ENCODE measurements around the gene PSTPIP1. TPM values are rescaled to one million over a fixed set of nuclear protein-coding genes. Genes with fewer than 3 reads are reported as not detected.
A peak's percentile ranks its signal among the peaks of the same experiment; 100 is the strongest.

Gene PSTPIP1
- total and polyA plus RNA-seq, 2 of the 4 experiments (the other 2 are of a cell fraction): 0.36 to 1.1 TPM

GRCh38 chr15:77015646-77016320 lies 20.9 kb downstream of the PSTPIP1 start:
- in situ Hi-C loops (cut with MboI; ENCODE audit: low sequenced_read_pairs): no loop called here
- ATAC-seq (ENCODE audit: low read depth): no peak
- H2AFZ ChIP-seq (replicated peaks; ENCODE audit: low read length, poor library complexity): no peak overlapping the region
- H3K18ac ChIP-seq (ENCODE audit: low read depth, low read length): no peak overlapping the region
- no peak overlapping the region for H3K27ac ChIP-seq (ENCODE audit: insufficient read depth, low read length)
- no peak overlapping the region for H4K91ac ChIP-seq (ENCODE audit: insufficient read depth, low read depth, low read length)
- H3K56ac ChIP-seq (ENCODE audit: extremely low read depth, insufficient read depth, low read length): no peak overlapping the region
- DNase-seq: no peak
- ChIA-PET CTCF (no interaction called here), POLR2A (ENCODE audit: unreplicated experiment) (no interaction called here)
- H2BK5ac ChIP-seq (ENCODE audit: low read depth, low read length, poor library complexity, severe bottlenecking): no peak overlapping the region
- no peak overlapping the region for H2BK120ac ChIP-seq (ENCODE audit: low read depth, low read length)
- H3K36me3 ChIP-seq (ENCODE audit: control insufficient read depth, insufficient read depth, low read length): no peaks in the 10 kb centered on the region
- intact Hi-C loops (cut with micrococcal nuclease): no loop called here
- H4K5ac ChIP-seq (ENCODE audit: low read depth, low read length): no peak overlapping the region
- no peaks in the 10 kb centered on the region for H3K9me3 ChIP-seq (ENCODE audit: control insufficient read depth, insufficient read depth, low read length)
- 48% methylated on average over 5 of the region's 21 CpGs; no CpG with 5 or more reads in 1 of the 2 experiments for WGBS, 2 experiments (ENCODE audit: extremely low coverage in 2 of 2, insufficient read length in 1 of 2)
- TF ChIP-seq USF2 (IDR thresholded peaks at IDR 0.05; ENCODE audit: low read depth, low read length): no peak
- no peak for TF ChIP-seq BHLHE40 (IDR thresholded peaks at IDR 0.05; ENCODE audit: low read depth, low read length)
- no peak for TF ChIP-seq CHD1 (IDR thresholded peaks at IDR 0.05; ENCODE audit: low read depth, low read length)
- TF ChIP-seq MAFK (IDR thresholded peaks at IDR 0.05; ENCODE audit: low read depth, low read length): no peak
- no peak for TF ChIP-seq MAZ (IDR thresholded peaks at IDR 0.05; ENCODE audit: borderline replicate concordance, low read depth, low read length)
- no peak for TF ChIP-seq RAD21 (IDR thresholded peaks at IDR 0.05; ENCODE audit: low read length)
- TF ChIP-seq POLR2A (IDR thresholded peaks at IDR 0.05; ENCODE audit: low read depth, low read length): no peak
- TF ChIP-seq FOS (IDR thresholded peaks at IDR 0.05; ENCODE audit: low read depth, low read length): no peak
- TF ChIP-seq SMC3 (IDR thresholded peaks at IDR 0.05; ENCODE audit: low read depth, low read length): no peak
- no peak for TF ChIP-seq RFX5 (IDR thresholded peaks at IDR 0.05; ENCODE audit: low read depth, low read length)
- no peak for TF ChIP-seq ELK1 (IDR thresholded peaks at IDR 0.05; ENCODE audit: borderline replicate concordance, low read depth, low read length)
- TF ChIP-seq NFE2L2 (IDR thresholded peaks at IDR 0.05; ENCODE audit: low read depth, low read length): no peak
- no peak for TF ChIP-seq CEBPB (IDR thresholded peaks at IDR 0.05; ENCODE audit: low read depth, low read length)
- no peak for TF ChIP-seq MXI1 (IDR thresholded peaks at IDR 0.05; ENCODE audit: borderline replicate concordance, low read depth, low read length)
- no peak for TF ChIP-seq RCOR1 (IDR thresholded peaks at IDR 0.05; ENCODE audit: insufficient replicate concordance, low read length)
- TF ChIP-seq CTCF (conservative IDR thresholded peaks at IDR 0.05; ENCODE audit: low read depth, low read length): no peak
- H3K14ac ChIP-seq (replicated peaks; ENCODE audit: low read depth, low read length): no peak overlapping the region
- H3K4me3 ChIP-seq (ENCODE audit: insufficient read depth, low read depth, low read length): no peak overlapping the region
- no peak overlapping the region for H2AK5ac ChIP-seq (ENCODE audit: low read depth, low read length)
- H2BK20ac ChIP-seq (ENCODE audit: low read depth, low read length): no peak overlapping the region
- H3K4ac ChIP-seq (ENCODE audit: low read depth, low read length): no peak overlapping the region
- H3K79me1 ChIP-seq (ENCODE audit: low read depth in 1 of 2, low read length in 2 of 2): no peaks in the 10 kb centered on the region
- H4K8ac ChIP-seq (ENCODE audit: low read depth in 2 of 2, low read length in 2 of 2): no peak overlapping the region
- H3K4me1 ChIP-seq (ENCODE audit: control insufficient read depth, insufficient read depth, low read length): peaks cover 2% of the 10 kb centered on the region
- peaks cover 6% of the 10 kb centered on the region for H3K9me1 ChIP-seq (ENCODE audit: insufficient read depth, low read length)
- H4K20me1 ChIP-seq (ENCODE audit: insufficient read depth, low read length): no peaks in the 10 kb centered on the region
- H3K9ac ChIP-seq (ENCODE audit: low read depth, low read length): no peak overlapping the region
- H3K23ac ChIP-seq (ENCODE audit: low read depth, low read length): no peak overlapping the region
- no peak overlapping the region for H3K4me2 ChIP-seq (ENCODE audit: low read depth, low read length)
- H2BK15ac ChIP-seq (ENCODE audit: low read depth, low read length): no peak overlapping the region
- BruUV-seq (replicated peaks): no TSS peak
- peak overlapping the region; percentile 9 for H2AK9ac ChIP-seq (replicated peaks; ENCODE audit: low read depth, low read length, poor library complexity)
- dilution Hi-C loops (cut with HindIII; ENCODE audit: low sequenced_read_pairs, unreplicated experiment): no loop called here
- peaks cover 22% of the 10 kb centered on the region for H3K27me3 ChIP-seq (ENCODE audit: control insufficient read depth, insufficient read depth, low read length)
